HepG2 (cell line): Measurements from ENCODE around the gene CMTM3. TPM values are rescaled to one million over a fixed set of nuclear protein-coding genes. Genes with fewer than 3 reads are reported as not detected.

Experiments used
- AGO2 ChIP-seq: fragments of 200-400 bp; formaldehyde crosslinking; optimal IDR thresholded peaks from 2 replicates; pipeline ENCODE3; 2017; ENCODE audit warnings: mild to moderate bottlenecking, low read depth, low read length, moderate library complexity
- DRAP1 ChIP-seq: IDR thresholded peaks from 2 replicates; pipeline ENCODE4 v1.6.1; 2016; ENCODE audit warnings: missing genetic modification reagents, missing compliant biosample characterization
- HMG20B ChIP-seq: conservative IDR thresholded peaks from 2 replicates; pipeline ENCODE4 v1.6.1; 2016; ENCODE audit warnings: missing genetic modification reagents, missing compliant biosample characterization
- MAZ ChIP-seq, 2 experiments: sonication (generic) in 1 of 2; formaldehyde crosslinking in 1 of 2; IDR thresholded peaks; 2 replicates each; pipeline versions ENCODE4 v1.5.0 to v1.6.1; 2012 to 2020; ENCODE audit warnings: low read depth in 2 of 2, mild to moderate bottlenecking in 2 of 2, borderline replicate concordance in 1 of 2, improper control_type of control experiment in 1 of 2, low read length in 1 of 2, missing genetic modification reagents in 1 of 2, moderate library complexity in 1 of 2
- NFIC ChIP-seq: IDR thresholded peaks from 2 replicates; pipeline ENCODE4 v1.6.1; 2012; ENCODE audit warnings: mild to moderate bottlenecking, low read length, inconsistent platforms
- NFYB ChIP-seq: sonication (generic); formaldehyde crosslinking; IDR thresholded peaks from 2 replicates; pipeline ENCODE4 v1.4.0; 2020; ENCODE audit warnings: missing genetic modification reagents
- SMAD1 ChIP-seq: sonication (generic); formaldehyde crosslinking; IDR thresholded peaks from 2 replicates; pipeline ENCODE4 v1.4.0; 2020; ENCODE audit warnings: missing genetic modification reagents, low read depth, mild to moderate bottlenecking, borderline replicate concordance
- ZBTB20 ChIP-seq: sonication (generic); formaldehyde crosslinking; IDR thresholded peaks from 2 replicates; pipeline ENCODE4 v1.8.1; 2023; ENCODE audit warnings: missing genetic modification reagents, low read depth, mild to moderate bottlenecking, borderline replicate concordance
- ZNF350 ChIP-seq: sonication (generic); formaldehyde crosslinking; IDR thresholded peaks from 2 replicates; pipeline ENCODE4 v1.4.0; 2020; ENCODE audit warnings: mild to moderate bottlenecking, low read depth, missing genetic modification reagents, borderline replicate concordance
- ZNF564 ChIP-seq: sonication (generic); formaldehyde crosslinking; IDR thresholded peaks from 2 replicates; pipeline ENCODE4 v1.8.1; 2023; ENCODE audit warnings: mild to moderate bottlenecking, missing genetic modification reagents
- ZNF678 ChIP-seq: sonication (generic); formaldehyde crosslinking; IDR thresholded peaks from 2 replicates; pipeline ENCODE4 v1.4.0; 2020; ENCODE audit warnings: mild to moderate bottlenecking, missing genetic modification reagents
- ZNF841 ChIP-seq: sonication (generic); formaldehyde crosslinking; IDR thresholded peaks from 2 replicates; pipeline ENCODE4 v1.8.1; 2023; ENCODE audit warnings: missing genetic modification reagents, borderline replicate concordance
- ZSCAN29 ChIP-seq: sonication (generic); formaldehyde crosslinking; conservative IDR thresholded peaks from 2 replicates; pipeline ENCODE4 v1.4.0; 2020; ENCODE audit warnings: mild to moderate bottlenecking, missing genetic modification reagents
- polyA plus RNA-seq, 8 experiments: library from polyadenylated mRNA; depleted of rRNA in 3 of 8; stranded (reverse) in 7 of 8; unstranded in 1 of 8; fragments of >200 nt; fragmentation: Illumina TruSeq in 4 of 8; extraction: Trizol in 4 of 8; gene quantifications; 2 replicates each; pipeline versions ENCODE4 v1.2.1 to v1.2.3, GENCODE V29; 2011 to 2016; ENCODE audit warnings: low read depth in 4 of 8, missing spikeins in 1 of 8, mixed read lengths in 1 of 8; ENCODE audit not compliant: insufficient read depth in 1 of 8
- total RNA-seq, 5 experiments: library from RNA; depleted of rRNA; stranded (reverse); fragments of >200 nt; fragmentation: Illumina TruSeq; extraction: Trizol; gene quantifications; 2 replicates each; pipeline ENCODE4 v1.2.3, GENCODE V29; 2016; ENCODE audit warnings: low read depth in 1 of 5
- TF ChIP-seq, protein P1 (sequence below): sonication (generic); formaldehyde crosslinking; IDR thresholded peaks from 2 replicates; pipeline ENCODE4 v1.5.1; 2020; ENCODE audit warnings: mild to moderate bottlenecking, missing genetic modification reagents, moderate library complexity
- TF ChIP-seq, protein P2 (sequence below), 2 experiments: sonication (generic) in 1 of 2; formaldehyde crosslinking in 1 of 2; IDR thresholded peaks; 2 replicates each; pipeline versions ENCODE4 v1.4.0 to v1.6.1; 2016 to 2020; ENCODE audit warnings: borderline replicate concordance in 1 of 2, low read depth in 1 of 2, mild to moderate bottlenecking in 1 of 2, missing genetic modification reagents in 1 of 2
- TF ChIP-seq, protein P3 (sequence below): sonication (generic); formaldehyde crosslinking; IDR thresholded peaks from 2 replicates; pipeline ENCODE4 v1.8.1; 2022; ENCODE audit warnings: mild to moderate bottlenecking, missing genetic modification reagents

Gene CMTM3
- total and polyA plus RNA-seq, 2 of the 13 experiments (the other 11 are each of a cell fraction or from before 2014, with no cell fraction given), result 29.2 to 48.7 TPM

DNA sequence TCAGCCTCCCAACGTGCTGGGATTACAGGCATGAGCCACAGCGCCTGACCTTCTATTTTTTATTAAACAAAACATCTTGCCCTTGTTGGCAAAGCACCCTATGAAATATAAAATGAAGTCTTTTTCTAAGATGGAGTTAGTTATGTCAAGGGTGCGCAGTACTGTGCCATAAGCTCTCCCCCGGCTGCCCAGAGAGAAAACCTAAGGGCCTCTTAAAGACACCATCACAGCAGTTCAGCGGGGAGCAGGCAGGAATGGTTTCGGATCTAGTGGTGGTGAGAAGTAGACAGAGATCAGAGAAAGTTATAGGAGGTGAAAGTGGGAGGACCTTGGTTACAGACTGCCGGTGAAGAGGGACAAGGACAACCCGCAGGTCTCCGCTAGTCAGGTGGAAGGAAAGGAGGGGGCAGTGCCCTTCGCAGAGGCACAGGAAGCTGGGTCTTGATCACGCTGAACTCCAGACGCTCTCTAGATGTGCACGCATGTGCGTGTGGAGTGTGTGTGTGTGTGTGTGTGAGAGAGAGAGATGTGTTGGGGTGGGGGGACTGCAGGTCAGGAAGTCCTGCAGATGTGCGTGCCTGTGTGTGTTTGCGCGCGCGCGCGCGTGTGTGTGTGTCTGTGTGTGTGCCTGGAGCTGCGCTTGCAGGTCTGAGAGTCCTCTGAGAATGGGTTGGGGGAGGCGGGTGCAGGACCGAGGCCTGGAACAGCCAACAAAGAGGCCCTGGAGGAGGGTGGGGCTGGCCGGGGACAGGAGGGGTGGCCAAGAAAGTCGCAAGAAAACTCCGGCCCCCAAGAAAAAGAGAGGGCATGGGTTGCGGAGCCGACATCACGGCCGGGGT lies 748 bp upstream of the CMTM3 start (continued):
- TF ChIP-seq ZSCAN29 (CRISPR knock-in tag), result no peak
- TF ChIP-seq, protein P1, sequence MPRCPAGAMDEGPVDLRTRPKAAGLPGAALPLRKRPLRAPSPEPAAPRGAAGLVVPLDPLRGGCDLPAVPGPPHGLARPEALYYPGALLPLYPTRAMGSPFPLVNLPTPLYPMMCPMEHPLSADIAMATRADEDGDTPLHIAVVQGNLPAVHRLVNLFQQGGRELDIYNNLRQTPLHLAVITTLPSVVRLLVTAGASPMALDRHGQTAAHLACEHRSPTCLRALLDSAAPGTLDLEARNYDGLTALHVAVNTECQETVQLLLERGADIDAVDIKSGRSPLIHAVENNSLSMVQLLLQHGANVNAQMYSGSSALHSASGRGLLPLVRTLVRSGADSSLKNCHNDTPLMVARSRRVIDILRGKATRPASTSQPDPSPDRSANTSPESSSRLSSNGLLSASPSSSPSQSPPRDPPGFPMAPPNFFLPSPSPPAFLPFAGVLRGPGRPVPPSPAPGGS (CRISPR knock-in tag), result no peak
- TF ChIP-seq ZNF350 (CRISPR knock-in tag), result peak; percentile 90; the same call in 1 of the 2 replicates
- peak; percentile 42; the same call in 1 of the 2 replicates for TF ChIP-seq ZNF564
- TF ChIP-seq DRAP1 (CRISPR knock-in tag), result no peak
- no peak for TF ChIP-seq ZNF678
- no peak for TF ChIP-seq ZBTB20
- no peak for TF ChIP-seq HMG20B (CRISPR knock-in tag)
- no peak for TF ChIP-seq ZNF841 (CRISPR knock-in tag)
- TF ChIP-seq SMAD1 (CRISPR knock-in tag), result peak; percentile 92; the same call in 1 of the 2 replicates
- no peak for TF ChIP-seq NFYB (CRISPR knock-in tag)
- TF ChIP-seq, protein P2, sequence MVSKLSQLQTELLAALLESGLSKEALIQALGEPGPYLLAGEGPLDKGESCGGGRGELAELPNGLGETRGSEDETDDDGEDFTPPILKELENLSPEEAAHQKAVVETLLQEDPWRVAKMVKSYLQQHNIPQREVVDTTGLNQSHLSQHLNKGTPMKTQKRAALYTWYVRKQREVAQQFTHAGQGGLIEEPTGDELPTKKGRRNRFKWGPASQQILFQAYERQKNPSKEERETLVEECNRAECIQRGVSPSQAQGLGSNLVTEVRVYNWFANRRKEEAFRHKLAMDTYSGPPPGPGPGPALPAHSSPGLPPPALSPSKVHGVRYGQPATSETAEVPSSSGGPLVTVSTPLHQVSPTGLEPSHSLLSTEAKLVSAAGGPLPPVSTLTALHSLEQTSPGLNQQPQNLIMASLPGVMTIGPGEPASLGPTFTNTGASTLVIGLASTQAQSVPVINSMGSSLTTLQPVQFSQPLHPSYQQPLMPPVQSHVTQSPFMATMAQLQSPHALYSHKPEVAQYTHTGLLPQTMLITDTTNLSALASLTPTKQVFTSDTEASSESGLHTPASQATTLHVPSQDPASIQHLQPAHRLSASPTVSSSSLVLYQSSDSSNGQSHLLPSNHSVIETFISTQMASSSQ (IDR thresholded peaks at IDR 0.05; ENCODE audit: low read depth), result no peak
- TF ChIP-seq, protein P2 (CRISPR knock-in tag; IDR thresholded peaks at IDR 0.05; ENCODE audit: borderline replicate concordance), result 0 out of 2 replicates have a peak, but pooled peaks have one; percentile 49
- peak; percentile 63 for TF ChIP-seq AGO2
- TF ChIP-seq, protein P3, sequence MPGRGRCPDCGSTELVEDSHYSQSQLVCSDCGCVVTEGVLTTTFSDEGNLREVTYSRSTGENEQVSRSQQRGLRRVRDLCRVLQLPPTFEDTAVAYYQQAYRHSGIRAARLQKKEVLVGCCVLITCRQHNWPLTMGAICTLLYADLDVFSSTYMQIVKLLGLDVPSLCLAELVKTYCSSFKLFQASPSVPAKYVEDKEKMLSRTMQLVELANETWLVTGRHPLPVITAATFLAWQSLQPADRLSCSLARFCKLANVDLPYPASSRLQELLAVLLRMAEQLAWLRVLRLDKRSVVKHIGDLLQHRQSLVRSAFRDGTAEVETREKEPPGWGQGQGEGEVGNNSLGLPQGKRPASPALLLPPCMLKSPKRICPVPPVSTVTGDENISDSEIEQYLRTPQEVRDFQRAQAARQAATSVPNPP (CRISPR knock-in tag), result no peak
- no peak for TF ChIP-seq NFIC
- TF ChIP-seq MAZ (IDR thresholded peaks at IDR 0.05; ENCODE audit: borderline replicate concordance, low read depth, low read length), result 0 out of 2 replicates have a peak, but pooled peaks have one; percentile 26
- TF ChIP-seq MAZ (CRISPR knock-in tag; IDR thresholded peaks at IDR 0.05; ENCODE audit: low read depth), result no peak; the same call in 1 of the 2 replicates
